Measurements from ENCODE around the gene CHRNA1. TPM values are rescaled to one million over a fixed set of nuclear protein-coding genes. Genes with fewer than 3 reads are reported as not detected.

Gene CHRNA1
- total RNA-seq, 2 donors from 2014 or later: not detected

GRCh38 chr2:174704061-174704460 lies 60.2 kb downstream of the CHRNA1 start:
- no peak overlapping the region for H3K27ac Mint-ChIP-seq
- H3K9me3 ChIP-seq (ENCODE audit: control insufficient read depth, low read length): no peaks in the 10 kb centered on the region
- no peak overlapping the region for H3K27ac ChIP-seq (ENCODE audit: low read depth, low read length)
- WGBS, 2 experiments (ENCODE audit: insufficient coverage in 1 of 2, insufficient read length in 1 of 2): 85 to 100% methylated on average over 1 to 2 of the region's 3 CpGs
- no peaks in the 10 kb centered on the region for H3K4me1 ChIP-seq (ENCODE audit: control insufficient read depth, insufficient read depth, low read length)
- no peak for DNase-seq
- H3K27me3 ChIP-seq (ENCODE audit: control insufficient read depth, insufficient read depth, low read length, poor library complexity, severe bottlenecking): no peaks in the 10 kb centered on the region
- no peaks in the 10 kb centered on the region for H3K36me3 ChIP-seq (ENCODE audit: control insufficient read depth, insufficient read depth, low read length)
- H3K4me3 ChIP-seq (ENCODE audit: low read length): no peak overlapping the region
- no peak for TF ChIP-seq CTCF (conservative IDR thresholded peaks at IDR 0.05)
- H3K4me1 Mint-ChIP-seq: peaks cover 4% of the 10 kb centered on the region
- H3K9me3 Mint-ChIP-seq: no peaks in the 10 kb centered on the region
- H3K36me3 Mint-ChIP-seq (ENCODE audit: low read depth): no peaks in the 10 kb centered on the region
- H3K27me3 Mint-ChIP-seq (ENCODE audit: insufficient read depth): peaks cover 2% of the 10 kb centered on the region
- H3K4me3 Mint-ChIP-seq: no peak overlapping the region
- no peak overlapping the region for H3K9ac ChIP-seq (ENCODE audit: extremely low read depth, low read length, poor library complexity, severe bottlenecking)

- Histone ChIP-seq H3K27ac (ENCODE audit: low read depth, low read length) (no peak overlapping the region), H3K36me3 (ENCODE audit: control insufficient read depth, insufficient read depth, low read length) (no peaks in the 10 kb centered on the region), H3K4me1 (ENCODE audit: control insufficient read depth, insufficient read depth, low read length) (no peaks in the 10 kb centered on the region), H3K9ac (ENCODE audit: extremely low read depth, low read length, poor library complexity, severe bottlenecking) (no peak overlapping the region), H3K9me3 (ENCODE audit: control insufficient read depth, low read length) (no peaks in the 10 kb centered on the region), H3K4me3 (ENCODE audit: low read length) (no peak overlapping the region), H3K27me3 (ENCODE audit: control insufficient read depth, insufficient read depth, low read length, poor library complexity, severe bottlenecking) (no peaks in the 10 kb centered on the region)
- DNase-seq: no peak
- no peak overlapping the region for H3K4me3 Mint-ChIP-seq
- H3K27ac Mint-ChIP-seq: no peak overlapping the region
- WGBS, 2 experiments (ENCODE audit: insufficient coverage in 1 of 2, insufficient read length in 1 of 2): 91 to 93% methylated on average over 3 of the region's 3 CpGs
- no peaks in the 10 kb centered on the region for H3K27me3 Mint-ChIP-seq (ENCODE audit: insufficient read depth)
- H3K9me3 Mint-ChIP-seq: no peaks in the 10 kb centered on the region
- peaks cover 10% of the 10 kb centered on the region for H3K4me1 Mint-ChIP-seq
- no peaks in the 10 kb centered on the region for H3K36me3 Mint-ChIP-seq (ENCODE audit: low read depth)
- no peak for TF ChIP-seq CTCF (conservative IDR thresholded peaks at IDR 0.05)
Measured at GRCh38 chr2:174703430-174703829, 60.8 kb downstream of the CHRNA1 start.

GRCh38 chr2:174702541-174702940 lies 61.7 kb downstream of the CHRNA1 start:
- no peaks in the 10 kb centered on the region for H3K36me3 ChIP-seq (ENCODE audit: control insufficient read depth, insufficient read depth, low read length)
- no peaks in the 10 kb centered on the region for H3K9me3 Mint-ChIP-seq
- H3K4me1 Mint-ChIP-seq: peaks cover 14% of the 10 kb centered on the region
- DNase-seq: no peak
- H3K4me1 ChIP-seq (ENCODE audit: control insufficient read depth, insufficient read depth, low read length): peaks cover 3% of the 10 kb centered on the region
- H3K4me3 ChIP-seq (ENCODE audit: low read length): no peak overlapping the region
- no peak overlapping the region for H3K9ac ChIP-seq (ENCODE audit: extremely low read depth, low read length, poor library complexity, severe bottlenecking)
- no peaks in the 10 kb centered on the region for H3K9me3 ChIP-seq (ENCODE audit: control insufficient read depth, low read length)
- H3K27ac ChIP-seq (ENCODE audit: low read depth, low read length): no peak overlapping the region
- no peaks in the 10 kb centered on the region for H3K27me3 Mint-ChIP-seq (ENCODE audit: insufficient read depth)
- H3K27ac Mint-ChIP-seq: no peak overlapping the region
- H3K36me3 Mint-ChIP-seq (ENCODE audit: low read depth): no peaks in the 10 kb centered on the region
- H3K4me3 Mint-ChIP-seq: no peak overlapping the region
- 64 to 90% methylated on average over 2 to 3 of the region's 3 CpGs for WGBS, 2 experiments (ENCODE audit: insufficient coverage in 1 of 2, insufficient read length in 1 of 2)
- H3K27me3 ChIP-seq (ENCODE audit: control insufficient read depth, insufficient read depth, low read length, poor library complexity, severe bottlenecking): no peaks in the 10 kb centered on the region
- TF ChIP-seq CTCF (conservative IDR thresholded peaks at IDR 0.05): no peak
